Measurements from ENCODE around the gene PIGV. TPM values are rescaled to one million over a fixed set of nuclear protein-coding genes. Genes with fewer than 3 reads are reported as not detected.

The PIGV gene
- total RNA-seq, 1 experiment from 2014 or later, result 13.2 TPM

DNA sequence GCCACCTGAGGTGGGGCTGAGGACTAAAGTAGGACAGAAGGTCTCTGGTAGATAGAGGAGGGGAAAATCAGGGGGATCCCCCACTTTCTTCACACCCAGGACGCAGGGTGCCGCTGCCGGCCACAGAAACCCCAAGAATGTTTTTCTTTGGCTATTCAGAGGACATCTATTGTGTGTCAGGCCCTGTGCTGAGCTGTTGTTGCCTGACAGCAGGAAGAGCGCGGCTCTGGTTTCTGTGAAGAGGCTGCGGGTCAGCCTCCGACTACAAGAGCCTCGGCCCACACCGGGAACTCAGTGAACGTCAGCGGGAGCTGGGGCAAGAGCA, 407 bp upstream of the PIGV start:
- Histone ChIP-seq H3K4me3 (replicated peaks in 1 of 2; ENCODE audit: low read depth in 1 of 2, low read length in 2 of 2) (peak overlapping the region; percentile 55 to 94), H2AFZ (ENCODE audit: low read depth, low read length, poor library complexity, severe bottlenecking) (peak overlapping the region; percentile 20), H3K4me1 (ENCODE audit: control insufficient read depth in 1 of 2, insufficient read depth in 2 of 2, low read length in 2 of 2) (peaks cover 21 to 56% of the 10 kb centered on the region in 2 experiments), H3K9ac (ENCODE audit: low read length) (peak overlapping the region; percentile 97), H3K27me3 (ENCODE audit: insufficient read depth, low read length) (no peaks in the 10 kb centered on the region), H3K9me3 (ENCODE audit: control insufficient read depth in 1 of 2, insufficient read depth in 1 of 2, low read depth in 1 of 2, low read length in 2 of 2) (no peaks in the 10 kb centered on the region), H4K20me1 (ENCODE audit: insufficient read depth) (no peaks in the 10 kb centered on the region), H3K9me2 (ENCODE audit: insufficient read depth) (no peaks in the 10 kb centered on the region), H3K4me2 (ENCODE audit: low read length) (peak overlapping the region; percentile 99), H3K36me3 (ENCODE audit: control insufficient read depth in 1 of 2, insufficient read depth in 2 of 2, low read length in 2 of 2) (0 out of 4 replicates have a peak, but pooled peaks cover 0 to 2% of the 10 kb centered on the region in 2 experiments), H3K79me2 (ENCODE audit: insufficient read depth, low read length) (no peaks in the 10 kb centered on the region), H3K27ac (ENCODE audit: low read depth, low read length) (peak overlapping the region; percentile 98)
- TF ChIP-seq TCF7L2 (IDR thresholded peaks at IDR 0.05; ENCODE audit: borderline replicate concordance, extremely low read depth, insufficient read depth, insufficient read length) (no peak), ELF1 (IDR thresholded peaks at IDR 0.05; ENCODE audit: borderline replicate concordance, low read depth) (no peak), YY1 (IDR thresholded peaks at IDR 0.05; ENCODE audit: extremely low read depth, insufficient replicate concordance, low read depth, low read length) (no peak), EGR1 (IDR thresholded peaks at IDR 0.05; ENCODE audit: low read depth) (no peak), FOSL1 (IDR thresholded peaks at IDR 0.05; ENCODE audit: low read depth) (no peak), SRF (IDR thresholded peaks at IDR 0.05; ENCODE audit: low read depth) (no peak), POLR2A (IDR thresholded peaks at IDR 0.05; ENCODE audit: borderline replicate concordance, extremely low read depth, insufficient read depth, insufficient read length) (no peak), SIN3A (IDR thresholded peaks at IDR 0.05; ENCODE audit: low read depth) (no peak), RAD21 (IDR thresholded peaks at IDR 0.05; ENCODE audit: low read depth) (no peak), CEBPB (IDR thresholded peaks at IDR 0.05; ENCODE audit: low read depth) (no peak), CBX3 (IDR thresholded peaks at IDR 0.05; ENCODE audit: low read depth) (no peak), EZH2 (IDR thresholded peaks at IDR 0.05) (no peak), ZFX (IDR thresholded peaks at IDR 0.05) (no peak), ZBTB33 (IDR thresholded peaks at IDR 0.05; ENCODE audit: extremely low read depth, insufficient replicate concordance, low read length) (no peak)
- TF ChIP-seq, protein P1, sequence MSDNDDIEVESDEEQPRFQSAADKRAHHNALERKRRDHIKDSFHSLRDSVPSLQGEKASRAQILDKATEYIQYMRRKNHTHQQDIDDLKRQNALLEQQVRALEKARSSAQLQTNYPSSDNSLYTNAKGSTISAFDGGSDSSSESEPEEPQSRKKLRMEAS (IDR thresholded peaks at IDR 0.05), result no peak
- TF ChIP-seq, protein P2, sequence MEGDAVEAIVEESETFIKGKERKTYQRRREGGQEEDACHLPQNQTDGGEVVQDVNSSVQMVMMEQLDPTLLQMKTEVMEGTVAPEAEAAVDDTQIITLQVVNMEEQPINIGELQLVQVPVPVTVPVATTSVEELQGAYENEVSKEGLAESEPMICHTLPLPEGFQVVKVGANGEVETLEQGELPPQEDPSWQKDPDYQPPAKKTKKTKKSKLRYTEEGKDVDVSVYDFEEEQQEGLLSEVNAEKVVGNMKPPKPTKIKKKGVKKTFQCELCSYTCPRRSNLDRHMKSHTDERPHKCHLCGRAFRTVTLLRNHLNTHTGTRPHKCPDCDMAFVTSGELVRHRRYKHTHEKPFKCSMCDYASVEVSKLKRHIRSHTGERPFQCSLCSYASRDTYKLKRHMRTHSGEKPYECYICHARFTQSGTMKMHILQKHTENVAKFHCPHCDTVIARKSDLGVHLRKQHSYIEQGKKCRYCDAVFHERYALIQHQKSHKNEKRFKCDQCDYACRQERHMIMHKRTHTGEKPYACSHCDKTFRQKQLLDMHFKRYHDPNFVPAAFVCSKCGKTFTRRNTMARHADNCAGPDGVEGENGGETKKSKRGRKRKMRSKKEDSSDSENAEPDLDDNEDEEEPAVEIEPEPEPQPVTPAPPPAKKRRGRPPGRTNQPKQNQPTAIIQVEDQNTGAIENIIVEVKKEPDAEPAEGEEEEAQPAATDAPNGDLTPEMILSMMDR (IDR thresholded peaks at IDR 0.05 in 2 of 3, conservative IDR thresholded peaks at IDR 0.05 in 1 of 3; ENCODE audit: borderline replicate concordance in 1 of 3, insufficient read depth in 1 of 3, low read depth in 2 of 3, low read length in 2 of 3), result no peak
- TF ChIP-seq, protein P3, sequence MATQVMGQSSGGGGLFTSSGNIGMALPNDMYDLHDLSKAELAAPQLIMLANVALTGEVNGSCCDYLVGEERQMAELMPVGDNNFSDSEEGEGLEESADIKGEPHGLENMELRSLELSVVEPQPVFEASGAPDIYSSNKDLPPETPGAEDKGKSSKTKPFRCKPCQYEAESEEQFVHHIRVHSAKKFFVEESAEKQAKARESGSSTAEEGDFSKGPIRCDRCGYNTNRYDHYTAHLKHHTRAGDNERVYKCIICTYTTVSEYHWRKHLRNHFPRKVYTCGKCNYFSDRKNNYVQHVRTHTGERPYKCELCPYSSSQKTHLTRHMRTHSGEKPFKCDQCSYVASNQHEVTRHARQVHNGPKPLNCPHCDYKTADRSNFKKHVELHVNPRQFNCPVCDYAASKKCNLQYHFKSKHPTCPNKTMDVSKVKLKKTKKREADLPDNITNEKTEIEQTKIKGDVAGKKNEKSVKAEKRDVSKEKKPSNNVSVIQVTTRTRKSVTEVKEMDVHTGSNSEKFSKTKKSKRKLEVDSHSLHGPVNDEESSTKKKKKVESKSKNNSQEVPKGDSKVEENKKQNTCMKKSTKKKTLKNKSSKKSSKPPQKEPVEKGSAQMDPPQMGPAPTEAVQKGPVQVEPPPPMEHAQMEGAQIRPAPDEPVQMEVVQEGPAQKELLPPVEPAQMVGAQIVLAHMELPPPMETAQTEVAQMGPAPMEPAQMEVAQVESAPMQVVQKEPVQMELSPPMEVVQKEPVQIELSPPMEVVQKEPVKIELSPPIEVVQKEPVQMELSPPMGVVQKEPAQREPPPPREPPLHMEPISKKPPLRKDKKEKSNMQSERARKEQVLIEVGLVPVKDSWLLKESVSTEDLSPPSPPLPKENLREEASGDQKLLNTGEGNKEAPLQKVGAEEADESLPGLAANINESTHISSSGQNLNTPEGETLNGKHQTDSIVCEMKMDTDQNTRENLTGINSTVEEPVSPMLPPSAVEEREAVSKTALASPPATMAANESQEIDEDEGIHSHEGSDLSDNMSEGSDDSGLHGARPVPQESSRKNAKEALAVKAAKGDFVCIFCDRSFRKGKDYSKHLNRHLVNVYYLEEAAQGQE (IDR thresholded peaks at IDR 0.05; ENCODE audit: low read depth), result no peak
- ChIA-PET POLR2A (interaction anchor here (0.9 to 2.5 kb wide), 5 partner anchors 12 to 185 kb away, joined by 3 to 19 read pairs (median 13); no protein-coding TSS in a partner anchor), CTCF (interaction anchor here (2.5 to 5.3 kb wide), 5 partner anchors 13 to 287 kb away, joined by 15 to 117 read pairs (median 30); no protein-coding TSS in a partner anchor), RAD21 (ENCODE audit: low non-redundant PET in 1 of 2, low total read pairs in 2 of 2, uncharacterized antibody in 2 of 2, unreplicated experiment in 2 of 2) (interaction anchor here (0.6 to 3.1 kb wide), 2 partner anchors 85 to 185 kb away, joined by 3 to 16 read pairs; no protein-coding TSS in a partner anchor)
- no peak for DNase-seq (ENCODE audit: low read depth, low spot score)
- BruUV-seq (replicated peaks), result TSS peak; percentile 76
- intact Hi-C loops (cut with micrococcal nuclease), result no loop called here
- ATAC-seq, result peak; percentile 39

Measured in HCT116 (cell line).